K562 (cell line): Measurements from ENCODE around the gene RASGRP1. TPM values are rescaled to one million over a fixed set of nuclear protein-coding genes. Genes with fewer than 3 reads are reported as not detected.

Experiments used
- ARHGAP35 ChIP-seq: fragments of 450-650 bp; IDR thresholded peaks from 2 replicates; pipeline ENCODE4 v1.6.1; 2018; ENCODE audit not compliant: partially characterized antibody
- CCNT2 ChIP-seq: IDR thresholded peaks from 2 replicates; pipeline ENCODE4 v1.6.1; 2011; ENCODE audit warnings: borderline replicate concordance, low read depth, mild to moderate bottlenecking, moderate library complexity, mixed read lengths, low read length; ENCODE audit not compliant: insufficient read length; ENCODE audit errors: extremely low read depth
- CHAMP1 ChIP-seq: fragments of 450-650 bp; IDR thresholded peaks from 2 replicates; pipeline ENCODE4 v1.6.1; 2016; ENCODE audit warnings: mild to moderate bottlenecking
- CREM ChIP-seq: IDR thresholded peaks from 2 replicates; pipeline ENCODE4 v1.6.1; 2014; ENCODE audit warnings: antibody characterized with exemption, low read depth
- DEAF1 ChIP-seq: fragments of 450-650 bp; formaldehyde crosslinking; IDR thresholded peaks from 2 replicates; pipeline ENCODE4 v1.4.0; 2020; ENCODE audit warnings: mild to moderate bottlenecking, moderate library complexity
- ETV6 ChIP-seq, 3 experiments: fragments of 150-350 bp in 1 of 3; sonication (generic) in 1 of 3; formaldehyde crosslinking in 1 of 3; IDR thresholded peaks; 2 replicates each; pipeline versions ENCODE4 v1.6.1 to v1.8.0; 2014 to 2022; ENCODE audit warnings: borderline replicate concordance in 2 of 3, low read depth in 2 of 3, antibody characterized with exemption in 1 of 3, low read length in 1 of 3, mild to moderate bottlenecking in 1 of 3, missing genetic modification reagents in 1 of 3
- HIVEP1 ChIP-seq: fragments of 250-450 bp; sonication (Bioruptor Pico); IDR thresholded peaks from 2 replicates; pipeline ENCODE4 v1.4.0; 2020; ENCODE audit warnings: mild to moderate bottlenecking
- HNRNPH1 ChIP-seq: fragments of 200-400 bp; formaldehyde crosslinking; optimal IDR thresholded peaks from 2 replicates; pipeline ENCODE3; 2017; ENCODE audit warnings: low read depth, mild to moderate bottlenecking, low read length, moderate library complexity
- MBD2 ChIP-seq: sonication (generic); IDR thresholded peaks from 2 replicates; pipeline ENCODE4 v1.6.1; 2016; ENCODE audit warnings: low read depth, borderline replicate concordance
- NFXL1 ChIP-seq: fragments of 450-650 bp; formaldehyde crosslinking; IDR thresholded peaks from 2 replicates; pipeline ENCODE4 v1.4.0; 2021; ENCODE audit warnings: mild to moderate bottlenecking
- PHB2 ChIP-seq: fragments of 450-650 bp; IDR thresholded peaks from 2 replicates; pipeline ENCODE4 v1.6.1; 2017; ENCODE audit warnings: low read depth
- POLR2G ChIP-seq: fragments of 200-400 bp; formaldehyde crosslinking; IDR thresholded peaks from 2 replicates; pipeline ENCODE4 v1.6.1; 2017; ENCODE audit warnings: low read depth, mild to moderate bottlenecking, antibody characterized with exemption, low read length, moderate library complexity
- POU5F1 ChIP-seq: fragments of 150-350 bp; IDR thresholded peaks from 2 replicates; pipeline ENCODE4 v1.6.1; 2014; ENCODE audit warnings: borderline replicate concordance, low read length, low read depth, mild to moderate bottlenecking; ENCODE audit not compliant: partially characterized antibody
- SIN3B ChIP-seq: fragments of 450-650 bp; IDR thresholded peaks from 2 replicates; pipeline ENCODE4 v1.6.1; 2017; ENCODE audit warnings: low read depth, mild to moderate bottlenecking, moderate library complexity
- SRSF7 ChIP-seq: fragments of 200-400 bp; formaldehyde crosslinking; optimal IDR thresholded peaks from 2 replicates; pipeline ENCODE3; 2017; ENCODE audit warnings: mild to moderate bottlenecking, low read depth, low read length
- STAT5B ChIP-seq: fragments of 250-450 bp; sonication (Bioruptor Pico); IDR thresholded peaks from 2 replicates; pipeline ENCODE4 v1.8.0; 2021; ENCODE audit warnings: mild to moderate bottlenecking, inconsistent platforms
- TOE1 ChIP-seq, 2 experiments: fragments of 450-650 bp in 1 of 2; sonication (generic) in 1 of 2; formaldehyde crosslinking in 1 of 2; IDR thresholded peaks; 2 replicates each; pipeline versions ENCODE4 v1.7.1 to v1.8.0; 2016 to 2022; ENCODE audit warnings: borderline replicate concordance in 2 of 2, mild to moderate bottlenecking in 2 of 2, antibody characterized with exemption in 1 of 2, inconsistent platforms in 1 of 2, low read depth in 1 of 2, missing genetic modification reagents in 1 of 2, moderate library complexity in 1 of 2
- ZC3H11A ChIP-seq: IDR thresholded peaks from 2 replicates; pipeline ENCODE4 v1.6.1; 2012; ENCODE audit warnings: low read depth, low read length, improper control_type of control experiment
- ZFP36 ChIP-seq: fragments of 150-350 bp; IDR thresholded peaks from 2 replicates; pipeline ENCODE4 v1.6.1; 2018; ENCODE audit warnings: low read length, low read depth; ENCODE audit not compliant: partially characterized antibody
- ZKSCAN3 ChIP-seq: fragments of 250-450 bp; sonication (Bioruptor Pico); IDR thresholded peaks from 2 replicates; pipeline ENCODE4 v1.4.0; 2020
- ZNF507 ChIP-seq: conservative IDR thresholded peaks from 2 replicates; pipeline ENCODE4 v1.6.1; 2017; ENCODE audit warnings: missing genetic modification characterization, missing compliant biosample characterization
- ZNF551 ChIP-seq: fragments of 250-450 bp; sonication (Bioruptor Pico); IDR thresholded peaks from 2 replicates; pipeline ENCODE4 v1.5.0; 2021; ENCODE audit warnings: mild to moderate bottlenecking, moderate library complexity
- polyA plus RNA-seq, 8 experiments: library from polyadenylated mRNA; depleted of rRNA in 4 of 8; stranded (reverse) in 5 of 8; unstranded in 3 of 8; fragments of >200 nt; fragmentation: Nextera tagmentation in 2 of 8; fragmentation: Illumina TruSeq in 1 of 8; extraction: Ambion mirVana in 2 of 8; extraction: Trizol in 1 of 8; gene quantifications; 2 replicates each; pipeline versions ENCODE4 v1.2.1 to v1.2.3, GENCODE V29; 2011 to 2014; ENCODE audit warnings: inconsistent platforms in 1 of 8, missing spikeins in 1 of 8
- total RNA-seq, 7 experiments: library from RNA; depleted of rRNA in 6 of 7; stranded (reverse); fragments of >200 nt in 6 of 7; fragmentation: Illumina TruSeq in 2 of 7; extraction: Trizol in 2 of 7; gene quantifications; 2 replicates each; pipeline versions ENCODE4 v1.2.1 to v1.2.3, GENCODE V29; 2011 to 2021; ENCODE audit warnings: low replicate concordance in 1 of 7
- TF ChIP-seq, protein P1 (sequence below): sonication (generic); formaldehyde crosslinking; IDR thresholded peaks from 2 replicates; pipeline ENCODE4 v1.8.0; 2022; ENCODE audit warnings: missing genetic modification reagents, mild to moderate bottlenecking, moderate library complexity, borderline replicate concordance

The RASGRP1 gene
- total and polyA plus RNA-seq, 9 of the 15 experiments (the other 6 are each of a cell fraction or from before 2014, with no cell fraction given): 0.14 to 0.72 (median 0.31) TPM

GRCh38 chr15:38453971-38454695, 110.5 kb downstream of the RASGRP1 start, which contains the start of gene FAM98B (continued):
- TF ChIP-seq ETV6 (IDR thresholded peaks at IDR 0.05; ENCODE audit: borderline replicate concordance in 1 of 2, low read depth in 2 of 2, low read length in 1 of 2) (0 out of 4 replicates have a peak, but pooled peaks of 1 of the 2 experiments have one; percentile 35), ETV6 (CRISPR knock-in tag; IDR thresholded peaks at IDR 0.05; ENCODE audit: borderline replicate concordance) (no peak), PHB2 (no peak), POLR2G (peak; percentile 97), ZFP36 (peak; percentile 26), NFXL1 (CRISPR knock-in tag) (no peak), ARHGAP35 (no peak), CREM (peak; percentile 85), CCNT2 (peak; percentile 22), HNRNPH1 (no peak), HIVEP1 (CRISPR knock-in tag) (peak; percentile 71; the same call in 1 of the 2 replicates), STAT5B (no peak), SIN3B (peak; percentile 90), POU5F1 (no peak), ZNF507 (tag) (no peak), SRSF7 (no peak), ZNF551 (CRISPR knock-in tag) (no peak), TOE1 (IDR thresholded peaks at IDR 0.05; ENCODE audit: borderline replicate concordance) (peak; percentile 90), TOE1 (CRISPR knock-in tag; IDR thresholded peaks at IDR 0.05; ENCODE audit: borderline replicate concordance, low read depth) (no peak), DEAF1 (CRISPR knock-in tag) (no peak), CHAMP1 (peak; percentile 97), ZC3H11A (peak; percentile 92; the same call in 1 of the 2 replicates), ZKSCAN3 (CRISPR knock-in tag) (peak; percentile 53; the same call in 1 of the 2 replicates), MBD2 (peak; percentile 2)
- TF ChIP-seq, protein P1, sequence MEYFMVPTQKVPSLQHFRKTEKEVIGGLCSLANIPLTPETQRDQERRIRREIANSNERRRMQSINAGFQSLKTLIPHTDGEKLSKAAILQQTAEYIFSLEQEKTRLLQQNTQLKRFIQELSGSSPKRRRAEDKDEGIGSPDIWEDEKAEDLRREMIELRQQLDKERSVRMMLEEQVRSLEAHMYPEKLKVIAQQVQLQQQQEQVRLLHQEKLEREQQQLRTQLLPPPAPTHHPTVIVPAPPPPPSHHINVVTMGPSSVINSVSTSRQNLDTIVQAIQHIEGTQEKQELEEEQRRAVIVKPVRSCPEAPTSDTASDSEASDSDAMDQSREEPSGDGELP (CRISPR knock-in tag): peak; percentile 94
